Thyroid gland (tissue), 4 donors: ENCODE data around the gene DDX17.

Source experiments
- POLR2A ChIP-seq, 2 donors: fragments of 450-650 bp; IDR thresholded peaks; one replicate each; pipeline ENCODE4 v1.6.1; 2017; ENCODE audit warnings: antibody characterized with exemption in 2 of 2, mild to moderate bottlenecking in 2 of 2, moderate library complexity in 1 of 2
- TF ChIP-seq, protein P1 (sequence below), 6 experiments: fragments of 200-600 bp in 3 of 6; fragments of 450-650 bp in 3 of 6; sonication (generic) in 3 of 6; IDR thresholded peaks; one replicate each; pipeline ENCODE4 v1.5.1; 2016 to 2019; ENCODE audit warnings: antibody characterized with exemption in 6 of 6, mild to moderate bottlenecking in 2 of 6, inconsistent platforms in 1 of 6, moderate library complexity in 1 of 6

DNA sequence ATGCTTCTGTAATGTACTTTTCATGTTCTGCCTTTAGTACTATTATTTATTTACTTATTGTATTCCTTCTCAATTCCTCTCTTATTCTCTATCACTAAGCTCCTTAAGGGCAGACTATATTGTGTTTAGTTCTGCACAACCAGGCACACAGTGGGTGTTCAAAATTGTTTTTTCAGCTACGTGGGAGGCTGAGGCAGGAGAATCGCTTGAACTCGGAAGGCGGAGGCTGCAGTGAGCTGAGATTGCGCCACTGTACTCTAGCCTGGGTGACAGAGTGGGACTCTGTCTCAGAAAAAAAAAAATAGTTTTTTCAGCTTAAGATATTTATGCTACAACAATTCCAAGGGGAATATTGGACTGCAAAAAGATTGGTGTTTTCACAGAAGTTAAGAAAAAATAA is 17.4 kb upstream of the DDX17 start:
- no peak for TF ChIP-seq POLR2A (IDR thresholded peaks at IDR 0.05)
- TF ChIP-seq, protein P1, sequence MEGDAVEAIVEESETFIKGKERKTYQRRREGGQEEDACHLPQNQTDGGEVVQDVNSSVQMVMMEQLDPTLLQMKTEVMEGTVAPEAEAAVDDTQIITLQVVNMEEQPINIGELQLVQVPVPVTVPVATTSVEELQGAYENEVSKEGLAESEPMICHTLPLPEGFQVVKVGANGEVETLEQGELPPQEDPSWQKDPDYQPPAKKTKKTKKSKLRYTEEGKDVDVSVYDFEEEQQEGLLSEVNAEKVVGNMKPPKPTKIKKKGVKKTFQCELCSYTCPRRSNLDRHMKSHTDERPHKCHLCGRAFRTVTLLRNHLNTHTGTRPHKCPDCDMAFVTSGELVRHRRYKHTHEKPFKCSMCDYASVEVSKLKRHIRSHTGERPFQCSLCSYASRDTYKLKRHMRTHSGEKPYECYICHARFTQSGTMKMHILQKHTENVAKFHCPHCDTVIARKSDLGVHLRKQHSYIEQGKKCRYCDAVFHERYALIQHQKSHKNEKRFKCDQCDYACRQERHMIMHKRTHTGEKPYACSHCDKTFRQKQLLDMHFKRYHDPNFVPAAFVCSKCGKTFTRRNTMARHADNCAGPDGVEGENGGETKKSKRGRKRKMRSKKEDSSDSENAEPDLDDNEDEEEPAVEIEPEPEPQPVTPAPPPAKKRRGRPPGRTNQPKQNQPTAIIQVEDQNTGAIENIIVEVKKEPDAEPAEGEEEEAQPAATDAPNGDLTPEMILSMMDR (IDR thresholded peaks at IDR 0.05), result no peak
